ENCODE data around the gene PIAS4. TPM values are rescaled to one million over a fixed set of nuclear protein-coding genes. Genes with fewer than 3 reads are reported as not detected.

The PIAS4 gene
- total and polyA plus RNA-seq, 9 of the 15 experiments (the other 6 are each of a cell fraction or from before 2014, with no cell fraction given): 0.27 to 34.9 (median 14.4) TPM

DNA sequence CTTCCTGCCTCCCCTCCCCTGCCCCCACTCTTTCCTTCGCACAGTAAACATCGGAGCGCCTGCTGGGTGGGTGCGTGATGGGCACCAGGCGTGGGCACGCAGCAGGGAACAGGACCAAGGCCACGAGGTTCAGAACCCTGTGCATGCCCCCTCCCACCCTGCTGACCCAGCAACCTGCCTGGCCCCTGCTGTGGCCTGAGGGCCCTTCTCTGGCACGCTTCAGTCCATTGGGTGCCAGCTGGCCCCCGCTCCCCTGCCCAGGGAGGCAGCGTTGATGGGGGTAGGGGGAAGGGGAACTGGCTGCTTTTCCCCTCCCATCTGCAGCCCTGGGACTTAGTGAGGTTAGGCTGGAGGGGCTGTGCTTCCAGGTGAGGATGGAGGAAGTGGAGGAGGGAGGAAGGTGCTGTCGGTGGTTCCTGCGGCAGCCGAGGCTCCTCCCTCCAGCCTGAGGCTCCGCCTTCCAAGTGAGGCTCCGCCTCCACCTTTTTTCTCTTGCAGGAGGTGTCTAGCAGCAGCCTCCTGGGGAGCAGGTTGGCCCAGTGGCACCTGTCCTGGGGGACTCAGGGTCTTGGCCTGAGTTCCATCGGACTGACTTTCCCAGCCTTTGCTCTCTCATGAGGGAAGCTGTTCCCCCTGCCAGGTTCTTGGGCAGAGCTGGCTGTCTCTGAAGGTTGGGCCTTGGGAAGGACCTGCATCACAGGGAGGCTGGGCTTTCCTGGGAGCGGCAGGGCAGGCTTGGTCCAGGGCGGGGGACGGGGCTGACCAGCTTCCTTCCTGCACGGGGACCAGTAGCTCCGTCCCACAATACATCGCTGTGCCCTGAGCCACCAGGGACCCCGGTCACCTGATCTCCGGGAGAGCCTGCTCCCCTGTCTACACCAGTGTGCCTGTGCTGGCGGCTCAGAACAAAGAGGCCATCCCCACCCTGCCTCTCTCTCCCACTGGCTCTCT lies 7.3 kb downstream of the PIAS4 start:
- DNase-seq (ENCODE audit: extremely low read depth in 1 of 4, low spot score in 3 of 4) (peak; percentile 36 to 69 (median 55)), ATAC-seq (peak; percentile 92), FAIRE-seq (peak; percentile 67)
- intact Hi-C loops (cut with micrococcal nuclease) (no loop called here), in situ Hi-C loops (cut with MboI) (no loop called here)
- Histone ChIP-seq H3K9me1 (ENCODE audit: control insufficient read depth, insufficient read depth, low read length) (no peaks in the 10 kb centered on the region), H4K20me1 (replicated peaks; ENCODE audit: control insufficient read depth, insufficient read depth, low read length) (peaks cover 33% of the 10 kb centered on the region; the same call in 1 of the 2 replicates), H2AFZ (ENCODE audit: low read depth, low read length) (no peak overlapping the region), H3K9me3 (replicated peaks; ENCODE audit: control insufficient read depth, insufficient read depth, low read depth, low read length) (no peaks in the 10 kb centered on the region), H3K27me3 (ENCODE audit: control insufficient read depth in 2 of 2, insufficient read depth in 2 of 2, low read length in 2 of 2) (no peaks in the 10 kb centered on the region), H3K4me2 (ENCODE audit: insufficient read depth, low read length) (no peak overlapping the region), H3K4me1 (replicated peaks in 1 of 2; ENCODE audit: control insufficient read depth in 2 of 2, insufficient read depth in 2 of 2, low read length in 2 of 2) (peaks cover 0 to 79% of the 10 kb centered on the region in 2 experiments; a peak in 2 of 5 replicates), H3K36me3 (ENCODE audit: control insufficient read depth, insufficient read depth, low read length) (peaks cover 69% of the 10 kb centered on the region; the same call in 1 of the 3 replicates), H3K4me3 (no peak overlapping the region), H3K9ac (ENCODE audit: insufficient read depth in 1 of 2, low read depth in 2 of 2, low read length in 2 of 2) (peak overlapping the region in 1 of 2 experiments; percentile 75; a peak in 2 of 4 replicates), H3K27ac (ENCODE audit: extremely low read depth, low read depth, low read length) (no peak overlapping the region), H3K79me2 (ENCODE audit: control insufficient read depth, insufficient read depth, low read length) (peaks cover 35% of the 10 kb centered on the region; the same call in 2 of the 3 replicates)
- POLR2A ChIA-PET: no interaction called here
- TF ChIP-seq ZNF79 (CRISPR knock-in tag; IDR thresholded peaks at IDR 0.05; ENCODE audit: low read depth): no peak
- TF ChIP-seq, protein P1, sequence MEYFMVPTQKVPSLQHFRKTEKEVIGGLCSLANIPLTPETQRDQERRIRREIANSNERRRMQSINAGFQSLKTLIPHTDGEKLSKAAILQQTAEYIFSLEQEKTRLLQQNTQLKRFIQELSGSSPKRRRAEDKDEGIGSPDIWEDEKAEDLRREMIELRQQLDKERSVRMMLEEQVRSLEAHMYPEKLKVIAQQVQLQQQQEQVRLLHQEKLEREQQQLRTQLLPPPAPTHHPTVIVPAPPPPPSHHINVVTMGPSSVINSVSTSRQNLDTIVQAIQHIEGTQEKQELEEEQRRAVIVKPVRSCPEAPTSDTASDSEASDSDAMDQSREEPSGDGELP (CRISPR knock-in tag; IDR thresholded peaks at IDR 0.05; ENCODE audit: borderline replicate concordance): 0 out of 2 replicates have a peak, but pooled peaks have one; percentile 15
- CTCF ChIA-PET (ENCODE audit: low intra/inter-chr PET ratio): no interaction called here
- WGBS (ENCODE audit: insufficient coverage, low coverage, missing lambda C conversion rate): 79% methylated on average over 18 of the region's 25 CpGs
- BruUV-seq (replicated peaks): no TSS peak
